GM21529 (cell line): Measurements from ENCODE around the gene PHF11.
"Not testable (repeated sequence)": the region's sequence is repeated elsewhere in the genome, so short reads cannot be mapped to it uniquely, and the experiment has no call there.

Experiments used
- ATAC-seq: cut with Tn5 transposase; IDR thresholded peaks from one replicate; pipeline ENCODE4 v1.9.1; 2021; ENCODE audit not compliant: unreplicated experiment

PHF11 gene

DNA sequence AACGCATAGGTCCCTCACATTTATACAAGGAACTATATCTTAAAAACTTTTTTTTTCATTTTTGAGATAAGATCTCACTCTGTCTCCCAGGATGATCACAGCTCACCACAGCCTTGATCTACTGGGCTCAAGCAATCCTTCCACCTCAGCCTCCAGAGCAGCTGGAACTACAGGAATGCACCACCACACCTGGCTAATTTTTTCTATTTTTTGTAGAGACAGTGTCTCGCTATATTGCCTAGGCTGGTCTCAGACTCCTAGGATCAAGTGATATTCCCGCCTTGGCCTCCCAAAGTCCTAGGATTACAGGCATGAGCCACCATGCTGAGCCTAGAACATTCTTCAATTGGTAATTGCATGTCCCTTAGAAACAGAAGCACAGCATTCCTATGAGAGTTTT lies 47.9 kb downstream of the PHF11 start:
- no peak for ATAC-seq

GRCh38 chr13:49545661-49546060 lies 49.9 kb downstream of the PHF11 start:
- no peak for ATAC-seq

- ATAC-seq = no peak
These were observed 50.8 kb downstream of the PHF11 start for GRCh38 chr13:49546561-49546960.

GRCh38 chr13:49549289-49549688 lies 53.5 kb downstream of the PHF11 start:
- no peak for ATAC-seq

GRCh38 chr13:49550942-49551644 lies 55.3 kb downstream of the PHF11 start:
- ATAC-seq = no peak

- ATAC-seq = no peak
These were observed 58.1 kb downstream of the PHF11 start for GRCh38 chr13:49553888-49554287.

- no peak for ATAC-seq
These were observed 58.6 kb downstream of the PHF11 start for GRCh38 chr13:49554387-49554786.

GRCh38 chr13:49559006-49559405 lies 63.3 kb downstream of the PHF11 start:
- no peak for ATAC-seq

DNA sequence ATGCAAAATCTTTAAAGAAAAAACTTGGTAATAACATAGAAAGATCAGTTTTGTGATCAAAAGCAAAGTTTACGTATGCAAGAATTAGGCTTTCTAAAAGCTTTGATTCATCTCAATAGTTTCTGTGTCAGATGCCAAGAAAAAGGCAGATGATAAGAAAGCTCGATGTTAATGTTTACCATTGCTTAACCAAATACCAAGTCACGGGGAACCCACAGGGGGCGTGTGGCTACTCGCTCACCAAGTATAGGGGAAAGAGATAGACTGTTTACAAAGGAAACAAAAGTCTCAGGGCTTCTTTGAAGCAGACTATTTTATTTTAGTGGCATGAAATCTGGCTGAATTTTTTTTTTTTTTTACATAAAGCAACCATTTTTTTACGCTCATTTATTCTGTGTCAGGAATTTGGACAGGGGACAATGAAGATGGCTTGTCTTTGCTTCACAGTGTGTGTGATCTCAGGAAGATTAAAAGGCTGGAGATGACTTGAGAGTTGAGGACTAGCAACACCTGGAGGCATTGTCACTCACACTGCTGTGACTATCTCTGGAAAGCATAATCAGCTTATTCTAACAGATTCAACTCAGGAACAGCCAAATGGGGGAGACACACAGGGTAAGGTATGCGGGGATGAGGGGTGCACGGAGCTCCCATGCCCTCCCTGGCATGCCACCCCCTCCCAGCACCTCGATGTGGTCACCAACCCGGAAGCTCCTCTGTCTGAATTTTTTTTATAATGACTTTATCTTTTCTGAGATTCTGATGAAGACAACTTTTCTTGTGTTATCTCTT lies 64.7 kb downstream of the PHF11 start:
- no peak for ATAC-seq

- ATAC-seq = no peak
These were observed 65.3 kb downstream of the PHF11 start for GRCh38 chr13:49561062-49561410.

GRCh38 chr13:49563516-49563915 lies 67.8 kb downstream of the PHF11 start:
- no peak for ATAC-seq

DNA sequence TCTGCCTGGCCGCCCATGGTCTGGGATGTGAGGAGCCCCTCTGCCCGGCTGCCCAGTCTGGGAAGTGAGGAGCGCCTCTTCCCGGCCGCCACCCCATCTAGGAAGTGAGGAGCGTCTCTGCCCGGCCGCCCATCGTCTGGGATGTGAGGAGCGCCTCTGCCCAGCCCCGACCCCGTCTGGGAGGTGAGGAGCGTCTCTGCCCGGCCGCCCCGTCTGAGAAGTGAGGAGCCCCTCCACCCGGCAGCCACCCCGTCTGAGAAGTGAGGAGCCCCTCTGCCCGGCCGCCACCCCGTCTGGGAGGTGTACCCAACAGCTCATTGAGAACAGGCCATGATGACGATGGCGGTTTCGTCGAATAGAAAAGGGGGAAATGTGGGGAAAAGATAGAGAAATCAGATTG lies 69.7 kb downstream of the PHF11 start:
- not testable (repeated sequence) for ATAC-seq

- no peak for ATAC-seq
These were observed 70.7 kb downstream of the PHF11 start for GRCh38 chr13:49566461-49566860.

GRCh38 chr13:49567491-49567890 lies 71.7 kb downstream of the PHF11 start:
- no peak for ATAC-seq

DNA sequence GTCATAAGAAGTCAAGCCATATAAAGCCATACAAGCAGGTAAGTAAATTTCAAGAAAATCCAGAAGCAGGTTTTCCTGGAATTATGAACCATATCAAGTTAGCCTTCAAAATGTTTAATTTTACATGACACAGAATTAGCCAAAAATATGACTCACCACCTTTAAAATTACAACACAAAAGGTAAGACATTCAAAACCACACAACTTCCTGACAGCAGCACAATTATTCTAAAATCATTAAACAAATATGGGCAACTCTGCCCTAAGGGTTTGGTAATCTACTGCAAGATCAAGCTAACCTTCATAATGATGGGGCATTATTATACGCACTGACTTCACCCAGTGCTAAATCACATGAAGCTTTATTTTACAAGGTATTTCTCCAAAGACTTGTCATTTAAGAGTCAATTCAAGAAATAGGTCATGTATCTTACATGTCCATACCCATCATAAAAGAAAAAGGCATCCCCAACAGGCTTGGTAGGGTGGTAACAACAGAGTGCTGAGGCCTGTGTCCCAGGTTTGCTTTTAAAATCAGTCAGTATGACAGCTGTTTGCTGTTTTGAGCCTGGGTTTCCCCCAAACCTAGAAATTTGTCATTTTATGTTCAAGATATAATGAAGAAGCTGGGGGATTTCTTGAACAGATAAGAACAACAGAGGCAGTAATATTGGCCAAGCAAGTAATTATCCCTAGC lies 74.4 kb downstream of the PHF11 start:
- ATAC-seq = no peak

DNA sequence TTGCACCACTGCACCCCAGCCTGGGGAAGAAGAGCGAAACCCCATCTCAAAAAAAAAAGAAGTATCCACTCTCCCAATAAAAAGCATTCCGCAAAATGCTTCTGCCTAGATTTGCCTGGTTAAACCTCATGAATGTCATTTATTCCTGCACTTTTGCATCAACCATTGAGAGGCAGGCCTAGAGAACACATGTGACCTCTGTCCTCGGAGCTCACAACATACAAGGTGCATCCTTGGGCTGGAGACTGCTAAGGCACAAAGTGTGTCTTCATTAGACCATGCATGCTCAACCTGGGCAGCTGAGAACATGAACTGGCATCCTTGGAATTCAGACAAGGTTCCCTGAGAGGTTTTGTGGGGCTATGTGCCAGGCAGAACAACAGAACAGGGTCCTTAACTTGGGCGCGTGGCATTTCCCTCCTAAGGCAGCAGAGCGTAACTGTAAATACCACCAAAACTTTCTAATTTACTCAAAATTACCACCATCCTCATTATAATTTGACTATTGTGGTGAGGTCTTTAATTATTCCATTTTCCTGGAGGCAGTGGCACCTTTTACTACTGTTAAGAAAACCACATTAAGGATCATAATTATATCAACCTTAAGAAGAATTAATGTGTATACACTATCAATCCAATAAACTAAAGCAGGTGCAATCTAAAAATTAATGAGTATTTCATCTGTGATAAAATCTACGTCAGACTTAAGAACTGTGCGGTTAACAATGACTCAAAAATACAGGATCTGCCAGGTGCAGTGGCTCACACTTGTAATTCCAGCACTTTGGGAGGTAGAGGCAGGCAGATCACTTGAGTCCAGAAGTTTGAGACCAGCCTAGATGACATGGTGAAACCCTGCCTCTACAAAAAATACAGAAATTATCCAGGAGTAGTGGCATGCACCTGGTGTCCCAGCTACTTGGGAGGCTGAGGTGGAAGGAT lies 75.8 kb downstream of the PHF11 start:
- no peak for ATAC-seq
